ENCODE measurements around the gene BIRC5. TPM values are rescaled to one million over a fixed set of nuclear protein-coding genes. Genes with fewer than 3 reads are reported as not detected.
"Not testable (repeated sequence)": the region's sequence is repeated elsewhere in the genome, so short reads cannot be mapped to it uniquely, and the experiment has no call there.

Gene BIRC5
- total and polyA plus RNA-seq, 3 experiments from 2014 or later: 0.69 to 65.1 (median 61.0) TPM

DNA sequence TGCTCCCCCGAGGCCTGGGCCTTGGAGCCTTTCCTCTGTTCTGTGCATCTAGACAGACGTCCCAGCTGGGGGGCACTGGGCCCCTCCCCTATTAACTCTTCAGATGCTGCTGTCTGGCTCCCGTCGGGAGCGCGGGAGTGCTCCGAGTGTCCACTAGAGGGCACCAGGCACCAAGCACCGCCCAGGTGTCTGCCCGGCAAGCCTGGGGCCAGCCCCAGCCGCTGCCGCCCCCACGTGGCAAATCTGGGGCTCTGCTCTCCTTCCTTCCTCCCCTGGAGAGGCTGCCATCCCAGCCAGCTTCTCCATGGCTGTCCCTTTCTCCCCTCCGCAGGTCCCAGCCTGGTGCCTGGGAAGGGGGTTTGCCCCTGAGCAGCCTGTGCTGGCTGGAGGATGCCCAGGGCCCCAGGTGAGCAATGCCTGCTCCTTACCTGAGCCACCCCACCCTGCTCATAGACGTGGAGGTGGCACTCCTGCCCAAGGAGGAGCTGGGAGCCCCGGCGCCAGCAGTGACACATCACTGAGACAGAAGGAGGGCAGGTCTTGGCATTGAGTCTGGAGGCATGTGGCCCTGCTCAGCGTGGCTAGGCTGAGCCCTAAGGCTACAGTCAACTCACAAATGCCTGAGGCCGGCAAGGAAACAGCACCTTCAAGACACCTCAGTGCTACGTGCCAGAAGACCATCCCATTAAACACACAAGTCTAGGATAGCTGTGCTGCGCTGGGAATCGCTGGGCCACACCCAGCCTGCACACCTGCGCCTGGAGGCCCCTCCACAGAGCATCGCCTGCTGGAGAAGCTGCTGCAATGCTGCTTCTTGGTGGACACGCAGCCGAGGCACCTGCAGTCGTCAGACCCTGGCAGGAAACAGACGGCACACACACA, 37.1 kb downstream of the BIRC5 start:
- Histone ChIP-seq H3K27ac (ENCODE audit: low read depth, low read length) (peak overlapping the region; percentile 20), H3K4me1 (ENCODE audit: insufficient read depth, low read length) (peaks cover 57% of the 10 kb centered on the region), H3K9me3 (ENCODE audit: low read length) (no peaks in the 10 kb centered on the region), H3K36me3 (ENCODE audit: insufficient read depth, low read length) (no peaks in the 10 kb centered on the region), H3K27me3 (ENCODE audit: insufficient read depth, low read length, poor library complexity, severe bottlenecking) (no peaks in the 10 kb centered on the region), H3K4me3 (ENCODE audit: low read length) (peak overlapping the region; percentile 77)
- DNase-seq: peak; percentile 74 to 85 (median 77)
- peak overlapping the region; percentile 72 to 84 (median 80) for H3K4me3 Mint-ChIP-seq
- peaks cover 0 to 2% of the 10 kb centered on the region in 2 donors for H3K27me3 Mint-ChIP-seq
- POLR2A ChIA-PET: interaction anchor here (1.0 to 2.3 kb wide), 4 partner anchors 109 to 126 kb away, joined by 3 to 7 read pairs (median 5); partner anchors contain the start of genes SOCS3 and TMC6
- H3K9me3 Mint-ChIP-seq: no peaks in the 10 kb centered on the region
- peak overlapping the region; percentile 16 to 97 (median 94) for H3K27ac Mint-ChIP-seq
- H3K36me3 Mint-ChIP-seq: no peaks in the 10 kb centered on the region
- H3K4me1 Mint-ChIP-seq: peaks cover 33 to 53% (median 39%) of the 10 kb centered on the region in 3 donors
- CTCF ChIA-PET: interaction anchor here (0.7 to 3.2 kb wide), 40 partner anchors 9 to 797 kb away, joined by 3 to 13 read pairs (median 3); partner anchors contain the start of genes AFMID, SOCS3 and TK1

- Mint-ChIP-seq H3K27me3 (peaks cover 0 to 2% of the 10 kb centered on the region in 2 donors), H3K36me3 (no peaks in the 10 kb centered on the region), H3K9me3 (no peaks in the 10 kb centered on the region), H3K4me3 (peak overlapping the region; percentile 72 to 84 (median 80)), H3K4me1 (peaks cover 33 to 53% (median 39%) of the 10 kb centered on the region in 3 donors), H3K27ac (peak overlapping the region; percentile 81 to 97 (median 95))
- peak in 1 of 5 donors; percentile 49 for DNase-seq
- Histone ChIP-seq H3K27me3 (ENCODE audit: insufficient read depth, low read length, poor library complexity, severe bottlenecking) (no peaks in the 10 kb centered on the region), H3K9me3 (ENCODE audit: low read length) (no peaks in the 10 kb centered on the region), H3K27ac (ENCODE audit: low read depth, low read length) (peak overlapping the region; percentile 20), H3K4me3 (ENCODE audit: low read length) (peak overlapping the region; percentile 77), H3K36me3 (ENCODE audit: insufficient read depth, low read length) (no peaks in the 10 kb centered on the region), H3K4me1 (ENCODE audit: insufficient read depth, low read length) (peaks cover 63% of the 10 kb centered on the region)
- POLR2A ChIA-PET: interaction anchor here (0.6 to 2.3 kb wide), 5 partner anchors 9 to 144 kb away, joined by 3 to 7 read pairs (median 5); partner anchors contain the start of genes SOCS3 and TMC6
- CTCF ChIA-PET: interaction anchor here (0.8 to 3.2 kb wide), 28 partner anchors 9 to 797 kb away, joined by 3 to 13 read pairs (median 4); partner anchors contain the start of gene SOCS3
These were observed 37.7 kb downstream of the BIRC5 start for GRCh38 chr17:78251773-78252103.

DNA sequence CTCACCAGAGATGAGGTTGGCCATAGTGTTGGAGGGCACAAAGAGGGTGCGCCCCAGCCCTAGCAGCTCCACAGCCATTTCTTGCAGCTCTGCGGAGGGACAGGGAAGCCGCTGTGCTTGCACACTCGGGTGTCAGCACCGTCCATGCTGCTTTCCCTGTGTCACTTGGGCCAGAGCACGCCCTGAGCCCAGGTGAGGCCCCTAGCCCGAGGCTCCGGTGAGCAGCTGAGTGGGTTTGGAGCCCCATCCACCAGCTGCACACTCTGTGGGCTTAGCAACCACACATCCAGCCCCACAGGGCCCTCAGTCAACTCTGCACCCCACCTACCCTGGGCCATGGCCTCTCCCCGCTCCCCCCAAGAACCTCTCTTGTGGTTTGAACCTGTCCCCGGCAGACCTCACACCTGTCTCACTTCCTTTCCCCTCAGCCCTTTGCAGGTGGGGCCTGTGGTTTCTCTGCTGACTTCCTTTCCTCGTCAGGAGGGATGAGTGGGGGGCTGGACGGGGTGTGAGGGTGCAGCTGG, 38.1 kb downstream of the BIRC5 start:
- Mint-ChIP-seq H3K27ac (peak overlapping the region; percentile 81 to 97 (median 95)), H3K27me3 (peaks cover 0 to 2% of the 10 kb centered on the region in 2 donors), H3K36me3 (no peaks in the 10 kb centered on the region), H3K4me1 (peaks cover 33 to 53% (median 39%) of the 10 kb centered on the region in 3 donors), H3K4me3 (peak overlapping the region; percentile 72 to 84 (median 80)), H3K9me3 (no peaks in the 10 kb centered on the region)
- Histone ChIP-seq H3K9me3 (ENCODE audit: low read length) (no peaks in the 10 kb centered on the region), H3K27ac (ENCODE audit: low read depth, low read length) (peak overlapping the region; percentile 43), H3K27me3 (ENCODE audit: insufficient read depth, low read length, poor library complexity, severe bottlenecking) (no peaks in the 10 kb centered on the region), H3K36me3 (ENCODE audit: insufficient read depth, low read length) (no peaks in the 10 kb centered on the region), H3K4me3 (ENCODE audit: low read length) (peak overlapping the region; percentile 77), H3K4me1 (ENCODE audit: insufficient read depth, low read length) (peaks cover 67% of the 10 kb centered on the region)
- DNase-seq: peak; percentile 66 to 98 (median 94)
- ChIA-PET CTCF (interaction anchor here (1.0 to 3.2 kb wide), 18 partner anchors 9 to 177 kb away, joined by 3 to 13 read pairs (median 4); partner anchors contain the start of gene SOCS3), POLR2A (interaction anchor here (0.6 to 2.3 kb wide), 5 partner anchors 9 to 144 kb away, joined by 3 to 7 read pairs (median 5); partner anchors contain the start of genes SOCS3 and TMC6)

DNA sequence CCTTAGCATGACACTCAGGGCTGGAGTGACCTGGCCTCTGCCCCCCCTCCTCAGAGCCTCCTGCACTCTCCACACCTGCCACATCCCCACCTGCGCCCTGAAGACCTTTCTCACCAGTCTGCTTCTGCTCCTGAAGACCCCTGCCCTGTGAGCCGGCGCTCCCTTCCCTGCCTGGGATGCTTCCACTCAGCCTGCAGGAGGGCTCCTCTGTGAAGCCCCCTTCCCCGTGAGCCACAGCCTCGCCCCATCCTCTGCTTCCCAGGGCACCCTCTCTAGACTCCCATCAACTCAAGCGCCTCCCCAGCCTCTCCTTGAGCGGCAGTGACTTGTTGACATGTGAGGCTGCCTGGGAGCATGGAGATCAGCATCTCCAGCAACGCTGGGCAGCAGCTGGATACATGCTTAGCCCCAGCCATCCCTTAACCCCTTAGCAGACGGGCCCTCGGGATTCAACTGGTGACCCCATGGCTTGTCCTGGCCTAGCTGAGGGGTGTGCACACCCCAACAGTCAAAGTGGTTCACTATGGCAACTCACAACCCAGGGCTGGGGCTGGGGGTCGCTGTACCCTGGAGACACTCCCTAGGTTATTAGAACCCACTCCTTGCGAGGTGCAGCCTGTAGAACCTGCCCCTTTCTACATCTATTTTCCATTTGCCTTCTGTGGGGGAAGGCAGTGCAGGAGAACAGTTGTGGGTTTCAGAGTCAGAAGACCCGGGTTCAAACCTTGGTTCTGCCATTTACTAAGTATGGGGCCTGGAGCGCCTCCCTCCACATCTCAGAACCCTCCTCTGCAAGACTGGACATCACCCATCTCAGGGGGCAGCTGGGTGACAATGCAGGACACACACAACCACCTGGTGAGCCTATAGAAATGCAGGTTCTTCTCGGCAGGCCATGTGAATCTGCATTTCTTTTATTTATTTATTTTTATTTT, 38.9 kb downstream of the BIRC5 start:
- POLR2A ChIA-PET: interaction anchor here (1.5 to 2.3 kb wide), 2 partner anchors 119 to 125 kb away, joined by 5 to 7 read pairs; partner anchors contain the start of gene TMC6
- peak overlapping the region; percentile 81 to 97 (median 95) for H3K27ac Mint-ChIP-seq
- peak overlapping the region; percentile 43 for H3K27ac ChIP-seq (ENCODE audit: low read depth, low read length)

GRCh38 chr17:78253636-78253945, 39.5 kb downstream of the BIRC5 start:
- Mint-ChIP-seq H3K4me3 (peak overlapping the region; percentile 65 to 88 (median 76)), H3K27ac (peak overlapping the region in 7 of 8 donors; percentile 41 to 92 (median 74)), H3K4me1 (peaks cover 42 to 65% (median 46%) of the 10 kb centered on the region in 3 donors)
- CTCF ChIA-PET; DNase-seq; H3K27me3 ChIP-seq (ENCODE audit: insufficient read depth, low read length, poor library complexity, severe bottlenecking); POLR2A ChIA-PET; H3K27me3 Mint-ChIP-seq; H3K36me3 Mint-ChIP-seq; H3K9me3 ChIP-seq (ENCODE audit: low read length); H3K9me3 Mint-ChIP-seq; H3K36me3 ChIP-seq (ENCODE audit: insufficient read depth, low read length): not testable (repeated sequence)
- Histone ChIP-seq H3K27ac (ENCODE audit: low read depth, low read length) (peak overlapping the region; percentile 59), H3K4me3 (ENCODE audit: low read length) (peak overlapping the region; percentile 74), H3K4me1 (ENCODE audit: insufficient read depth, low read length) (peaks cover 81% of the 10 kb centered on the region)

More for the DNA sequence above, 38.9 kb downstream of the BIRC5 start:
- H3K27me3 Mint-ChIP-seq: peaks cover 0 to 2% of the 10 kb centered on the region in 2 donors
- no peak for DNase-seq
- Histone ChIP-seq H3K4me3 (ENCODE audit: low read length) (peak overlapping the region; percentile 77), H3K36me3 (ENCODE audit: insufficient read depth, low read length) (no peaks in the 10 kb centered on the region), H3K9me3 (ENCODE audit: low read length) (no peaks in the 10 kb centered on the region), H3K4me1 (ENCODE audit: insufficient read depth, low read length) (peaks cover 75% of the 10 kb centered on the region), H3K27me3 (ENCODE audit: insufficient read depth, low read length, poor library complexity, severe bottlenecking) (no peaks in the 10 kb centered on the region)
- no peaks in the 10 kb centered on the region for H3K9me3 Mint-ChIP-seq
- CTCF ChIA-PET: interaction anchor here (1.4 to 3.2 kb wide), 8 partner anchors 36 to 169 kb away, joined by 3 to 13 read pairs (median 12); partner anchors contain the start of gene SOCS3
- peak overlapping the region; percentile 72 to 89 (median 78) for H3K4me3 Mint-ChIP-seq
- peaks cover 38 to 59% (median 43%) of the 10 kb centered on the region in 3 donors for H3K4me1 Mint-ChIP-seq
- H3K36me3 Mint-ChIP-seq: no peaks in the 10 kb centered on the region

- Histone ChIP-seq H3K27me3 (ENCODE audit: insufficient read depth, low read length, poor library complexity, severe bottlenecking) (no peaks in the 10 kb centered on the region), H3K4me1 (ENCODE audit: insufficient read depth, low read length) (peaks cover 85% of the 10 kb centered on the region), H3K9me3 (ENCODE audit: low read length) (no peaks in the 10 kb centered on the region), H3K36me3 (ENCODE audit: insufficient read depth, low read length) (no peaks in the 10 kb centered on the region), H3K4me3 (ENCODE audit: low read length) (peak overlapping the region; percentile 74), H3K27ac (ENCODE audit: low read depth, low read length) (peak overlapping the region; percentile 59)
- no peaks in the 10 kb centered on the region for H3K9me3 Mint-ChIP-seq
- peak overlapping the region; percentile 41 to 92 (median 84) for H3K27ac Mint-ChIP-seq
- DNase-seq: peak; percentile 70 to 84 (median 72)
- H3K36me3 Mint-ChIP-seq: no peaks in the 10 kb centered on the region
- POLR2A ChIA-PET: interaction anchor here (1.8 kb wide), 1 partner anchor 296 kb away, joined by 7 read pairs; the partner anchor contains the start of gene TNRC6C
- peaks cover 0 to 2% of the 10 kb centered on the region in 2 donors for H3K27me3 Mint-ChIP-seq
- H3K4me3 Mint-ChIP-seq: peak overlapping the region; percentile 58 to 88 (median 78)
- CTCF ChIA-PET: no interaction called here
- H3K4me1 Mint-ChIP-seq: peaks cover 43 to 68% (median 46%) of the 10 kb centered on the region in 3 donors
These were observed 40.1 kb downstream of the BIRC5 start for GRCh38 chr17:78253946-78254672.
